Keratinocyte (primary cell): ENCODE results near the gene KHNYN. TPM values are rescaled to one million over a fixed set of nuclear protein-coding genes. Genes with fewer than 3 reads are reported as not detected.

ENCODE experiments used
- DNase-seq: peaks from one replicate; pipeline ENCODE4 v3.0.0-alpha.2; 2011; ENCODE audit warnings: low read depth, missing footprints, low spot score
- FAIRE-seq: peaks from 2 replicates; lab custom pipeline; 2011; peaks lifted over from hg19 to GRCh38; lab: Jason Lieb, UNC
- H2AFZ ChIP-seq: 2 replicates; pipeline ENCODE4 v1.6.0; 2012; ENCODE audit warnings: low read length, control low read depth, inconsistent platforms; ENCODE audit not compliant: control insufficient read depth
- H3K27ac ChIP-seq: 2 replicates; pipeline ENCODE4 v1.5.1; 2011; ENCODE audit warnings: low read length; ENCODE audit not compliant: control insufficient read depth, insufficient read depth
- H3K27me3 ChIP-seq: 3 replicates; pipeline ENCODE4 v1.6.0; 2011; ENCODE audit warnings: low read length; ENCODE audit not compliant: control insufficient read depth, insufficient read depth; ENCODE audit errors: extremely low read depth
- H3K36me3 ChIP-seq, 2 experiments: 2 replicates in 1 of 2; 3 replicates in 1 of 2; pipeline ENCODE4 v1.5.1; 2011; ENCODE audit warnings: low read length in 2 of 2, mild to moderate bottlenecking in 1 of 2; ENCODE audit not compliant: control insufficient read depth in 2 of 2, insufficient read depth in 2 of 2; ENCODE audit errors: extremely low read depth in 1 of 2
- H3K4me1 ChIP-seq: 3 replicates; pipeline ENCODE4 v1.5.1; 2011; ENCODE audit warnings: low read length; ENCODE audit not compliant: control insufficient read depth, insufficient read depth; ENCODE audit errors: extremely low read depth
- H3K4me2 ChIP-seq: 3 replicates; pipeline ENCODE4 v1.6.0; 2011; ENCODE audit warnings: low read depth, low read length; ENCODE audit not compliant: control insufficient read depth, insufficient read depth; ENCODE audit errors: extremely low read depth
- H3K4me3 ChIP-seq, 3 experiments: fragments of 200-600 bp in 1 of 3; sonication (generic) in 1 of 3; 2 replicates in 2 of 3; 3 replicates in 1 of 3; pipeline ENCODE4 v1.5.1; 2011 to 2016; ENCODE audit warnings: low read length in 3 of 3, mild to moderate bottlenecking in 3 of 3, control low read depth in 2 of 3, inconsistent platforms in 1 of 3, low read depth in 1 of 3, mixed read lengths in 1 of 3, mixed run types in 1 of 3, moderate library complexity in 1 of 3; ENCODE audit not compliant: control insufficient read depth in 2 of 3, insufficient read depth in 2 of 3; ENCODE audit errors: extremely low read depth in 1 of 3
- H3K79me2 ChIP-seq: 2 replicates; pipeline ENCODE4 v1.6.0; 2012; ENCODE audit warnings: low read length; ENCODE audit not compliant: control insufficient read depth, insufficient read depth
- H3K9ac ChIP-seq: 3 replicates; pipeline ENCODE4 v1.6.0; 2011; ENCODE audit warnings: low read length; ENCODE audit not compliant: control insufficient read depth, insufficient read depth; ENCODE audit errors: extremely low read depth
- H3K9me1 ChIP-seq: 3 replicates; pipeline ENCODE4 v1.6.0; 2011; ENCODE audit warnings: low read length; ENCODE audit not compliant: control insufficient read depth, insufficient read depth; ENCODE audit errors: extremely low read depth
- H3K9me3 ChIP-seq: 2 replicates; pipeline ENCODE4 v1.5.1; 2012; ENCODE audit warnings: low read depth, low read length; ENCODE audit not compliant: control insufficient read depth
- H4K20me1 ChIP-seq: 3 replicates; pipeline ENCODE4 v1.6.0; 2011; ENCODE audit warnings: low read length; ENCODE audit not compliant: control insufficient read depth, insufficient read depth; ENCODE audit errors: extremely low read depth
- EZH2 ChIP-seq: IDR thresholded peaks from one replicate; pipeline ENCODE4 v1.6.1; 2012; ENCODE audit warnings: inconsistent platforms, mild to moderate bottlenecking, low read length, moderate library complexity
- dilution Hi-C: fragments of 300-500 bp; cut with MboI; formaldehyde crosslinking; loops from one replicate; pipeline ENCODE4 v1.7.0; 2020; ENCODE audit warnings: low sequenced_read_pairs; ENCODE audit not compliant: extremely low pct_ligation_motif_present
- polyA plus RNA-seq, 5 experiments: library from polyadenylated mRNA; depleted of rRNA in 3 of 5; stranded (reverse) in 3 of 5; stranded (forward) in 1 of 5; unstranded in 1 of 5; fragments of >200 nt; gene quantifications; 1 replicate in 1 of 5; 2 replicates in 3 of 5; 3 replicates in 1 of 5; pipeline versions ENCODE4 v1.2.1 to v1.2.3, GENCODE V29; 2011 to 2012; ENCODE audit warnings: missing spikeins in 2 of 5, low read depth in 1 of 5, low replicate concordance in 1 of 5
- TF ChIP-seq, protein P1 (sequence below), 3 experiments: IDR thresholded peaks in 1 of 3; conservative IDR thresholded peaks in 1 of 3; optimal IDR thresholded peaks in 1 of 3; 2 replicates in 2 of 3; 3 replicates in 1 of 3; pipeline versions ENCODE3 to v1.5.1; 2011; ENCODE audit warnings: low read length in 3 of 3, mild to moderate bottlenecking in 3 of 3, moderate library complexity in 2 of 3, control low read depth in 1 of 3, inconsistent platforms in 1 of 3; ENCODE audit not compliant: insufficient read depth in 2 of 3; ENCODE audit errors: extremely low read depth in 1 of 3

The KHNYN gene
- polyA plus RNA-seq, 1 donor (not counting 4 experiments of a cell fraction or from before 2014, with no cell fraction given): 26.0 TPM

DNA sequence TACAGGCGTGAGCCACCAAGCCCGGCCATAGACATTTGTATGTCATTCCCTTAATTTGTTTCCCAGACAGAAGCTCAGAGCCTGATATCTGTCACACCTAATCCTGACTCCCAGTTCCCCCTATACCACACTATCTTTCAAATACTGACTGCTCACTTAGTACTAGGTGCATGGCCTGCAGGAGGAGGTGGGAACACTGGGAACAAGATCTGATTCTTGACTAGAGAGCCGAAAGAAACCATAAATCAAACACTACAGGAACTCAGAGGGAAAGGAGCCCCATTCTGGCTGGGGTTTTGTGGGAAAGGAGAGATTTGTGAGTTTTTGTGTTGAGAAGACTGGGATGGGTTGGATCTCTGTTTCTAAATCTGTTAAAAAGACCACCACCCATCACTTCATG, 4.9 kb downstream of the KHNYN start:
- no peak overlapping the region for H3K27ac ChIP-seq
- H3K79me2 ChIP-seq: peaks cover 27% of the 10 kb centered on the region
- H3K4me1 ChIP-seq: peaks cover 20% of the 10 kb centered on the region

DNA sequence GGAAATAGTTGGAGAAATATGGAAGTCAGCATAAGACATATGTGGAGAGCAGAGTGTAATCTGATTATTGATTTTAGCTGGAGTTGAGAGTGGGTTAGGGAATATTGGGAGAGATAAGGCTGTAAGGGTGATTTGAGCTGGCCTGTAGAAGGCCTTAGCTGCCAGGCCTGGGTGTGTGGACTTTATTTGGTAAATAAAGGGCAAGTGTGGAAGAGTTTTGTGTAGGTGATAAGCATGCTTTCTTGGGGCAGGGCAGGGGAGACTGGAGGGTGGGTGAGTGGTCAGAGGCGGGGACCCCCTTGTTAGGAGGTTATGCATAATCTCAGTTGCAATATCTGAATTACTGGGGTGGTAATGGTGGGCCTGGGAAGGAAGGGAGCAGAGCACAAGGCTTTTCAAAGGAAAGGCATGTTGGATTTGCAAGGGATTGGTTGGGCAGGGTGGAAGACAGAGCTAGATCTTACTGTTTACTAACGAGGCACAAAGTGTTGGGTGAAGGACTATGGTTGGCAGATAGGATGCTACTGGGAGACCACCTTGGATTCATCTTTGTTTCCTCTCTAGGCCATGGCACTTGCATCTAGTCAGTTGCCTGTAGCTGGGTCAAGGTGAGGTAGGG, 5.5 kb downstream of the KHNYN start:
- Histone ChIP-seq H3K4me1 (peaks cover 20% of the 10 kb centered on the region), H3K36me3 (peaks cover 47 to 65% of the 10 kb centered on the region in 2 experiments), H3K4me3 (no peak overlapping the region), H2AFZ (no peak overlapping the region), H3K9me1 (no peaks in the 10 kb centered on the region), H3K4me2 (no peak overlapping the region), H3K9ac (no peak overlapping the region), H3K79me2 (peaks cover 28% of the 10 kb centered on the region), H3K27ac (no peak overlapping the region), H3K27me3 (no peaks in the 10 kb centered on the region), H3K9me3 (no peaks in the 10 kb centered on the region), H4K20me1 (no peaks in the 10 kb centered on the region)
- TF ChIP-seq EZH2: no peak
- TF ChIP-seq, protein P1, sequence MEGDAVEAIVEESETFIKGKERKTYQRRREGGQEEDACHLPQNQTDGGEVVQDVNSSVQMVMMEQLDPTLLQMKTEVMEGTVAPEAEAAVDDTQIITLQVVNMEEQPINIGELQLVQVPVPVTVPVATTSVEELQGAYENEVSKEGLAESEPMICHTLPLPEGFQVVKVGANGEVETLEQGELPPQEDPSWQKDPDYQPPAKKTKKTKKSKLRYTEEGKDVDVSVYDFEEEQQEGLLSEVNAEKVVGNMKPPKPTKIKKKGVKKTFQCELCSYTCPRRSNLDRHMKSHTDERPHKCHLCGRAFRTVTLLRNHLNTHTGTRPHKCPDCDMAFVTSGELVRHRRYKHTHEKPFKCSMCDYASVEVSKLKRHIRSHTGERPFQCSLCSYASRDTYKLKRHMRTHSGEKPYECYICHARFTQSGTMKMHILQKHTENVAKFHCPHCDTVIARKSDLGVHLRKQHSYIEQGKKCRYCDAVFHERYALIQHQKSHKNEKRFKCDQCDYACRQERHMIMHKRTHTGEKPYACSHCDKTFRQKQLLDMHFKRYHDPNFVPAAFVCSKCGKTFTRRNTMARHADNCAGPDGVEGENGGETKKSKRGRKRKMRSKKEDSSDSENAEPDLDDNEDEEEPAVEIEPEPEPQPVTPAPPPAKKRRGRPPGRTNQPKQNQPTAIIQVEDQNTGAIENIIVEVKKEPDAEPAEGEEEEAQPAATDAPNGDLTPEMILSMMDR (optimal IDR thresholded peaks at IDR 0.05 in 1 of 3, IDR thresholded peaks at IDR 0.05 in 1 of 3, conservative IDR thresholded peaks at IDR 0.05 in 1 of 3; ENCODE audit: extremely low read depth in 1 of 3, insufficient read depth in 2 of 3, low read length in 3 of 3): no peak
- no peak for FAIRE-seq
- dilution Hi-C loops: no loop called here
- DNase-seq: no peak

More for the DNA sequence above, 4.9 kb downstream of the KHNYN start:
- TF ChIP-seq, protein P1 (optimal IDR thresholded peaks at IDR 0.05 in 1 of 3, IDR thresholded peaks at IDR 0.05 in 1 of 3, conservative IDR thresholded peaks at IDR 0.05 in 1 of 3; ENCODE audit: extremely low read depth in 1 of 3, insufficient read depth in 2 of 3, low read length in 3 of 3): no peak
- TF ChIP-seq EZH2: no peak
- H3K9me3 ChIP-seq: no peaks in the 10 kb centered on the region
- H3K4me2 ChIP-seq: no peak overlapping the region
- H4K20me1 ChIP-seq: no peaks in the 10 kb centered on the region
- FAIRE-seq (no peak), DNase-seq (no peak)
- H3K9me1 ChIP-seq: no peaks in the 10 kb centered on the region
- no peaks in the 10 kb centered on the region for H3K27me3 ChIP-seq
- H2AFZ ChIP-seq: no peak overlapping the region
- no peak overlapping the region for H3K4me3 ChIP-seq
- H3K9ac ChIP-seq: no peak overlapping the region
- peaks cover 41 to 59% of the 10 kb centered on the region in 2 experiments for H3K36me3 ChIP-seq
- dilution Hi-C loops: no loop called here
